ENCODE results near the gene ERC1. TPM values are rescaled to one million over a fixed set of nuclear protein-coding genes. Genes with fewer than 3 reads are reported as not detected.
A peak's percentile ranks its signal among the peaks of the same experiment; 100 is the strongest.

Gene ERC1
- total and polyA plus RNA-seq, 12 donors = 6.5 to 67.5 (median 47.5) TPM

GRCh38 chr12:1504304-1504894, 513.4 kb downstream of the ERC1 start:
- no peak for TF ChIP-seq CTCF (IDR thresholded peaks at IDR 0.05)
- no peaks in the 10 kb centered on the region for H3K9me3 ChIP-seq
- ATAC-seq = peak in 1 of 8 donors; percentile 24
- WGBS, 2 donors = 78 to 82% methylated on average over 14 to 16 of the region's 16 CpGs
- H3K27ac ChIP-seq = no peak overlapping the region
- H3K4me1 ChIP-seq = peaks cover 0 to 23% (median 6%) of the 10 kb centered on the region in 9 donors
- peaks cover 0 to 7% (median 0%) of the 10 kb centered on the region in 7 donors for H3K27me3 ChIP-seq
- H3K36me3 ChIP-seq = no peaks in the 10 kb centered on the region
- H3K4me3 ChIP-seq = peak overlapping the region in 1 of 10 donors; percentile 5
- DNase-seq = no peak
- intact Hi-C loops (cut with DNase I) = no loop called here

GRCh38 chr12:1504895-1505311, 513.9 kb downstream of the ERC1 start:
- H3K4me1 ChIP-seq = peaks cover 0 to 20% (median 6%) of the 10 kb centered on the region in 9 donors
- ATAC-seq (no peak), DNase-seq (no peak)
- no peak overlapping the region for H3K4me3 ChIP-seq
- H3K27ac ChIP-seq = no peak overlapping the region
- no peaks in the 10 kb centered on the region for H3K9me3 ChIP-seq
- peaks cover 0 to 7% (median 0%) of the 10 kb centered on the region in 7 donors for H3K27me3 ChIP-seq
- H3K36me3 ChIP-seq = no peaks in the 10 kb centered on the region
- 83 to 84% methylated on average over 14 of the region's 14 CpGs for WGBS, 2 donors
- intact Hi-C loops (cut with DNase I) = no loop called here
- TF ChIP-seq CTCF (IDR thresholded peaks at IDR 0.05) = no peak

GRCh38 chr12:1505576-1505975, 514.6 kb downstream of the ERC1 start:
- DNase-seq = no peak
- 90 to 93% methylated on average over 10 of the region's 10 CpGs for WGBS, 2 donors
- no peaks in the 10 kb centered on the region for H3K9me3 ChIP-seq
- ATAC-seq = no peak
- H3K27ac ChIP-seq = no peak overlapping the region
- H3K36me3 ChIP-seq = no peaks in the 10 kb centered on the region
- H3K27me3 ChIP-seq = peaks cover 0 to 7% (median 0%) of the 10 kb centered on the region in 7 donors
- intact Hi-C loops (cut with DNase I) = no loop called here
- no peak overlapping the region for H3K4me3 ChIP-seq
- peaks cover 0 to 13% (median 2%) of the 10 kb centered on the region in 9 donors for H3K4me1 ChIP-seq
- no peak for TF ChIP-seq CTCF (IDR thresholded peaks at IDR 0.05)

GRCh38 chr12:1507308-1507707, 516.3 kb downstream of the ERC1 start:
- Histone ChIP-seq H3K27ac (no peak overlapping the region), H3K36me3 (no peaks in the 10 kb centered on the region), H3K27me3 (peaks cover 0 to 7% (median 0%) of the 10 kb centered on the region in 7 donors), H3K4me1 (peaks cover 0 to 6% (median 0%) of the 10 kb centered on the region in 9 donors), H3K4me3 (no peak overlapping the region), H3K9me3 (no peaks in the 10 kb centered on the region)
- ATAC-seq (no peak), DNase-seq (no peak)
- intact Hi-C loops (cut with DNase I) = no loop called here
- no peak for TF ChIP-seq CTCF (IDR thresholded peaks at IDR 0.05)
- 92 to 94% methylated on average over 7 of the region's 7 CpGs for WGBS, 2 donors

Measured in heart right ventricle (tissue), 16 donors.